ENCODE results near the gene FAM228A. TPM values are rescaled to one million over a fixed set of nuclear protein-coding genes. Genes with fewer than 3 reads are reported as not detected.
"Not testable (repeated sequence)": the region's sequence is repeated elsewhere in the genome, so short reads cannot be mapped to it uniquely, and the experiment has no call there.

FAM228A gene
- 1 to 10 TPM; 1.1 to 2.5 (median 1.8) TPM for total RNA-seq
- polyA plus RNA-seq = 1 to 10 TPM; 1.3 to 2.0 TPM
- long read RNA-seq, donor 1, partial matches to known transcripts = 0 of 1 reads
- long read RNA-seq, donor 1, other reads (novel, unspliced or antisense) = 1 of 1 reads
- long read RNA-seq, donor 2, partial matches to known transcripts = 0 of 1 reads
- long read RNA-seq, donor 2, other reads (novel, unspliced or antisense) = 0 of 1 reads
- long read RNA-seq, donor 3, partial matches to known transcripts = 0 of 1 reads
- long read RNA-seq, donor 3, other reads (novel, unspliced or antisense) = 0 of 1 reads

- no peak within 1 kb of the TSS for H3K4me3 ChIP-seq
- intact Hi-C loops (cut with DNase I) = no loop called here
- peaks cover 2% of the 10 kb centered on the region for H3K4me1 ChIP-seq (ENCODE audit: insufficient read depth)
- TF ChIP-seq POLR2A (IDR thresholded peaks at IDR 0.05) (no peak), EP300 (IDR thresholded peaks at IDR 0.05) (no peak), CTCF (IDR thresholded peaks at IDR 0.05) (no peak)
- H3K9me3 ChIP-seq = no peaks in the 10 kb centered on the region
- H3K27ac ChIP-seq = no peak within 1 kb of the TSS
- WGBS, 3 donors = 22 to 46% (median 40%) methylated on average over 41 to 46 of the region's 46 CpGs
- no peaks in the 10 kb centered on the region for H3K36me3 ChIP-seq
- H3K27me3 ChIP-seq = no peaks in the 10 kb centered on the region
- no peak for DNase-seq
Measured at GRCh38 chr2:24174851-24175277, at the start of gene FAM228A. Gene FAM228A (plus strand): TSS chr2:24175053. CDS start chr2:24175481, 428 bp downstream.

- 55 to 61% (median 57%) methylated on average over 1 of the region's 1 CpG for WGBS, 3 donors
- Histone ChIP-seq H3K27ac (no peak overlapping the region), H3K9me3 (no peaks in the 10 kb centered on the region), H3K27me3 (no peaks in the 10 kb centered on the region), H3K4me3 (no peak overlapping the region), H3K36me3 (no peaks in the 10 kb centered on the region), H3K4me1 (ENCODE audit: insufficient read depth) (peaks cover 3% of the 10 kb centered on the region)
- no peak for DNase-seq
- intact Hi-C loops (cut with DNase I) = no loop called here
- TF ChIP-seq POLR2A (IDR thresholded peaks at IDR 0.05) = no peak
- TF ChIP-seq CTCF (IDR thresholded peaks at IDR 0.05) = no peak
- TF ChIP-seq EP300 (IDR thresholded peaks at IDR 0.05) = no peak
Measured at GRCh38 chr2:24125956-24126355, 48.9 kb upstream of the FAM228A start.

- DNase-seq = no peak
- TF ChIP-seq POLR2A (IDR thresholded peaks at IDR 0.05) (no peak), CTCF (IDR thresholded peaks at IDR 0.05) (no peak), EP300 (IDR thresholded peaks at IDR 0.05) (no peak)
- H3K27me3 ChIP-seq = no peaks in the 10 kb centered on the region
- no peak overlapping the region for H3K4me3 ChIP-seq
- WGBS, 3 donors = 89 to 98% (median 95%) methylated on average over 3 of the region's 3 CpGs
- no peaks in the 10 kb centered on the region for H3K9me3 ChIP-seq
- H3K4me1 ChIP-seq (ENCODE audit: insufficient read depth) = peaks cover 2% of the 10 kb centered on the region
- no peaks in the 10 kb centered on the region for H3K36me3 ChIP-seq
- intact Hi-C loops (cut with DNase I) = no loop called here
- H3K27ac ChIP-seq = no peak overlapping the region
Measured at GRCh38 chr2:24132543-24132942, 42.3 kb upstream of the FAM228A start.

- H3K4me1 ChIP-seq (ENCODE audit: insufficient read depth); DNase-seq; intact Hi-C loops (cut with DNase I); H3K27ac ChIP-seq; H3K9me3 ChIP-seq; H3K27me3 ChIP-seq; H3K4me3 ChIP-seq; H3K36me3 ChIP-seq: not testable (repeated sequence)
- 94 to 95% (median 95%) methylated on average over 5 of the region's 5 CpGs for WGBS, 3 donors
Measured at GRCh38 chr2:24140305-24140704, 34.5 kb upstream of the FAM228A start.

GRCh38 chr2:24147364-24147763 lies 27.5 kb upstream of the FAM228A start:
- no peak for DNase-seq
- Histone ChIP-seq H3K27me3 (no peaks in the 10 kb centered on the region), H3K9me3 (no peaks in the 10 kb centered on the region), H3K36me3 (no peaks in the 10 kb centered on the region), H3K27ac (no peak overlapping the region), H3K4me1 (ENCODE audit: insufficient read depth) (no peaks in the 10 kb centered on the region), H3K4me3 (no peak overlapping the region)
- no peak for TF ChIP-seq EP300 (IDR thresholded peaks at IDR 0.05)
- TF ChIP-seq CTCF (IDR thresholded peaks at IDR 0.05) = no peak
- no peak for TF ChIP-seq POLR2A (IDR thresholded peaks at IDR 0.05)
- intact Hi-C loops (cut with DNase I) = no loop called here
